ENCODE measurements around the gene RCL1.

Gene RCL1

GRCh38 chr9:4902135-4902475 is 109.4 kb downstream of the RCL1 start:
- H3K27me3 ChIP-seq (ENCODE audit: insufficient read depth, insufficient read length) = no peaks in the 10 kb centered on the region
- TF ChIP-seq ZNF274 (IDR thresholded peaks at IDR 0.05; ENCODE audit: low read depth, low read length) (no peak), SUZ12 (IDR thresholded peaks at IDR 0.05; ENCODE audit: extremely low read depth, insufficient read depth, insufficient read length) (no peak), YY1 (IDR thresholded peaks at IDR 0.05; ENCODE audit: insufficient read depth, insufficient read length) (no peak)
- DNase-seq (ENCODE audit: low read depth, low spot score) = no peak
- no peak overlapping the region for H3K9ac ChIP-seq (ENCODE audit: insufficient read length, low read depth)
- H3K4me3 ChIP-seq (ENCODE audit: insufficient read length, low read depth) = no peak overlapping the region
- no peaks in the 10 kb centered on the region for H3K4me1 ChIP-seq (ENCODE audit: insufficient read depth, insufficient read length)
- H3K9me3 ChIP-seq (ENCODE audit: insufficient read depth, low read length) = no peaks in the 10 kb centered on the region
- no peaks in the 10 kb centered on the region for H3K36me3 ChIP-seq (ENCODE audit: insufficient read depth, insufficient read length, low read length)

DNA sequence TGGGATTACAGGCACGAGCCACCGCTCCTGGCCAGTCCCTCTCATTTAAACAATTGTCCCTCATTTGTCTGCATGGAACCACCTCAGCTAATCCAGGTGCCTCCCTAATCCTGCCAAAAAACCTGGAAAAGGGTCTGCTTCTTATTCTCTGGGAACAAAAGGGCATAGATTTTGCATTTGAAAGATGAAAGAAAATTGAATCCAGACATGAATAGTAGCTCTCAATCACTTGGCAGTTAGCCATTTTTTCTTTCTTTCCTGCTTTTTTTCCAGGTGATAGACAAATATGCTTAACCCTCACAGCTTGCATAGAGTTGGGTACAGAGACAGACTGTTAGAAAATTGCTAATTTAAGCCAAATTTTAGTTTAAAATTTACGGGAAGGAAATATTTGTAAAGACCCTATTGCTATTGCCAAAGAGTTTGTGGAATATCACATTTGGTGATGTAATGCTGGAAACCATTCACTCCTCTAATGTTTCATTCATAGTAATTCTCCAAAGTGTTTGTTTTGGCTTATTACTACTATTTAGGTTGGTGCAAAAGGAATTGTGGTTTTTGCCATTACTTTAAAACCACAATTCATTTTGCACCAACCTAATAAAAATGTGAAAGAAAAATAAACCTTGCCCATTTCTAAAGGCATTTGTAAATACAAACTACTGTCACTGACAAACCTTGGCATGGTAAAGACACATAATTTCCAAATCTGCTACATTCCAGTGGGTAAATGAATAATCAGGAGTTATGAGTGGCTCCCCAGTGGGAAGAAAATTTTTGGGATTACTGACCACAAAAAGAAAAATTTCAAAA is 111.8 kb downstream of the RCL1 start:
- Histone ChIP-seq H3K9me3 (ENCODE audit: insufficient read depth, low read length) (no peaks in the 10 kb centered on the region), H3K27me3 (ENCODE audit: insufficient read depth, insufficient read length) (no peaks in the 10 kb centered on the region), H3K9ac (ENCODE audit: insufficient read length, low read depth) (no peak overlapping the region), H3K4me1 (ENCODE audit: insufficient read depth, insufficient read length) (no peaks in the 10 kb centered on the region), H3K36me3 (ENCODE audit: insufficient read depth, insufficient read length, low read length) (no peaks in the 10 kb centered on the region), H3K4me3 (ENCODE audit: insufficient read length, low read depth) (no peak overlapping the region)
- no peak for DNase-seq (ENCODE audit: low read depth, low spot score)
- TF ChIP-seq ZNF274 (IDR thresholded peaks at IDR 0.05; ENCODE audit: low read depth, low read length) = no peak

- Histone ChIP-seq H3K4me1 (ENCODE audit: insufficient read depth, insufficient read length) (no peaks in the 10 kb centered on the region), H3K36me3 (ENCODE audit: insufficient read depth, insufficient read length, low read length) (no peaks in the 10 kb centered on the region), H3K4me3 (ENCODE audit: insufficient read length, low read depth) (no peak overlapping the region), H3K9ac (ENCODE audit: insufficient read length, low read depth) (no peak overlapping the region), H3K9me3 (ENCODE audit: insufficient read depth, low read length) (no peaks in the 10 kb centered on the region), H3K27me3 (ENCODE audit: insufficient read depth, insufficient read length) (no peaks in the 10 kb centered on the region)
- TF ChIP-seq ZNF274 (IDR thresholded peaks at IDR 0.05; ENCODE audit: low read depth, low read length) = no peak
- no peak for TF ChIP-seq YY1 (IDR thresholded peaks at IDR 0.05; ENCODE audit: insufficient read depth, insufficient read length)
- TF ChIP-seq SUZ12 (IDR thresholded peaks at IDR 0.05; ENCODE audit: extremely low read depth, insufficient read depth, insufficient read length) = no peak
- DNase-seq (ENCODE audit: low read depth, low spot score) = no peak
Observed at GRCh38 chr9:4905135-4905490, 112.4 kb downstream of the RCL1 start.

All from NT2/D1 (cell line).